GM18870 (cell line): ENCODE data around the gene OR10AG1.

ENCODE experiments used
- ATAC-seq: cut with Tn5 transposase; IDR thresholded peaks from one replicate; pipeline ENCODE4 v1.9.1; 2021; ENCODE audit warnings: moderate library complexity; ENCODE audit not compliant: unreplicated experiment

OR10AG1 gene

GRCh38 chr11:55969845-55970244, at the start of gene OR10AG1:
TSS of gene OR10AG1 (minus strand) at chr11:55969945. CDS start at chr11:55969907, 38 bp downstream.
- no peak for ATAC-seq

DNA sequence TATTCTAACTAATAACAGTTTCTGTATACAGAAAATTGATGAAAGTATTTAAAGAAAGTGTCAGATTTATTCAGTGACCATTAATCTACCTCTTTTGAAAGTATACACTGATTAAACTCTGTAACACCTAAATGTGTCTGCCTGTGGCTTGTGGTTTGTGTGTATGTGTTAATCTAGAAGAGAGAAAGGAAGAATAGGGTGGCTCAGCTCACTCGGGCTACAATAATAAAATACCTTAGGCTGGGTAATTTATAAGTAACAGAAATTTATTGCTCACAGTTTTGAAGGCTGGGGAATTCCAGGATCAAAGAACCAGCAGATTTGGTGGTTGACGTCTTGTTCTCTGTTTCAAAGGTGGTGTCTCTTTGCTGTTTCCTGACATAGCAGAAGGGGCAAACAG, 44.1 kb upstream of the OR10AG1 start:
- ATAC-seq = no peak

DNA sequence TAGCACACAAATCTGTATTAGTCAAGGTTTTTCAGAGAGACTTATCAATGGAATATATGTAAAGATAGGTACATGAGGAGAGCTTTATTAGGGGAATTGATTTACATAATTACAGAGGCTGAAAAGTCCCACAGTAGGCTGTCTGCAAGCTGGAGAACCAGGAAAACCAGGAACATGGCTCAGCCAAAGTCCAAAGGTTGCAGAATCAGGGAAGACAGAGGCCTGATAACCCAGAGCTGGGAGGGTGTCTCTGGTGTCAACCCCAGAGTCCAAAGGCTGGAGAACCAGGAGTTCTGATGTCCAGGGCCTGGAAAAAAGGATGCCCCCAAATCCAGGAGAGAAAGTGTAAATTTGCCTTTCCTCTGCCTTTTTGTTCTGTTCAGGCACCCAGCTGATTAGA, 41.0 kb upstream of the OR10AG1 start:
- ATAC-seq = no peak

DNA sequence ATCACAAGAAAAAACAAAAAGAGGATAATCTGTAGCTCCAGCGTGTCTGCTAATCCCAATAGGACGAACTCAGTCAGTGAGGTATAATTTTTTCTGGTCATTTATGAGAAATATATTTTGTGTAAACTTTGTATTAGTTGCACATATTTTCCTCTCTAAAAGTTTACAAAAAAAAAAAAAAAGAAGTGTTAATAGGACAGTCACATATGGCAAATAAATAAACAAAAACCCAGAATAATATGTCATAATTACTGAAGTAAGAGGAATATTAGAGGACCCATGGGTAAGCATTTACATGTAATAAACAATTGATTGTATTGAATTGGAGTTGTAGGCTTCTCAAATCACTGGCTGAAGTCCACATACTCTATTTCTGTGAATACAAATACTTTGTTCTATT, 24.8 kb upstream of the OR10AG1 start, which contains the start of gene OR5F1:
TSS of gene OR5F1 (minus strand) at position 101 of the 400 bp plus-strand sequence. CDS start at position 101, 0 bp downstream.
- ATAC-seq = no peak

- no peak for ATAC-seq
Measured at GRCh38 chr11:55970935-55971334, 1.2 kb upstream of the OR10AG1 start.

DNA sequence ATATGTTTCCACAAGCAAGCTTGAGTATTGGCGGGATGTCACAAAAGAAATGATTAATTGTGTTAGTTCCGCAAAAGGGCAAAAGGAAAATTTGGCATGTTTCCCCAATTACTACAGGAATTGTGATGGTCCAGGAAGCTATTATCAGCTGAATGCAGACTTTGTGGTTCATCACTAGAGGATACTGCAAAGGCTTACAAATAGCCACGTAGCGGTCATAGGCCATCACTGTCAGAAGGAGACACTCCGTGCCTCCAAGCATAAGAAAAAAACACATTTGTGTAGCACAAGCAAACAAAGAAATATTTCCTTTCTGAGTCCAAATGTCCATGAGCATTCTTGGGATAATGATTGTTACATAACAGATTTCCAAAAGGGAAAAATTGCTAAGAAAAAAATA, 1.8 kb downstream of the OR10AG1 start:
- no peak for ATAC-seq

DNA sequence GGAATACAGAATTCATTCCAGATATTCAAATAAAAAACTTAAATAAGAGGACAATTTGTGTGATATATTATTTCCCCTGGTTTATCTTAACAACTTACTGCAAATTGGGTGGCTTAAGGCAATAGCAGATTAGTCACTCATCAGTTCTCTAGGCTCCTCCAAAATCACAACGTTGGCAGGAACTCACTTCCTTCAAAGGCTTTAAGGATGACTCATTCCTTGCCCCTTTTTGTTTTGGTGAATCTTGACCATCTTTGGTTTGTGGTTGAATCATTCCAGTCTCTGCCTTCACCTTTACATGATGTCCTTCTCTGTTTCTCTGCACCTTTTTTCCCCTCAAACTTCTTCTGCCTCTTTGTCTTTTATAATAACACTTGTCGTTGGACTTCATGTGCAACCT, 3.4 kb downstream of the OR10AG1 start:
- no peak for ATAC-seq

- no peak for ATAC-seq
Measured at GRCh38 chr11:55956521-55956920, 13.2 kb downstream of the OR10AG1 start.

DNA sequence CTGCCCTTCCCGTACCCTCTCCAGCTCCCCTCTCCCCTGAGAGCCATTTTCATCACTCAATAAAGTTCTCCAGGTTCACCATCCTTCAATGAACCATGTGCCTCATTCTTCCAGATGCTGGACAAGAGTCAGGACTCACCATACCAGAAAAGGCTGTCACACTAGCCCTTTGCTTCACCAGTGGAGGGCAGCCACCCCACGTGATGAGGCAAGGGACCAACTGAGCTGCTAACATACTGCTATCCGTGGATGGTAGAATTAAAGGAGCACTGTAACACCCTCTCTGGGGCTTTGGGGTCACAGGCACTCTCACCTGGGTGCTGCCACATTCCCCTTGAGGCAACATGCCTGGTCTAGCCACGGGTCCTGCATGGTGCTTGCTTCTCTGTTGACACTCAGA, 20.4 kb downstream of the OR10AG1 start:
- no peak for ATAC-seq

DNA sequence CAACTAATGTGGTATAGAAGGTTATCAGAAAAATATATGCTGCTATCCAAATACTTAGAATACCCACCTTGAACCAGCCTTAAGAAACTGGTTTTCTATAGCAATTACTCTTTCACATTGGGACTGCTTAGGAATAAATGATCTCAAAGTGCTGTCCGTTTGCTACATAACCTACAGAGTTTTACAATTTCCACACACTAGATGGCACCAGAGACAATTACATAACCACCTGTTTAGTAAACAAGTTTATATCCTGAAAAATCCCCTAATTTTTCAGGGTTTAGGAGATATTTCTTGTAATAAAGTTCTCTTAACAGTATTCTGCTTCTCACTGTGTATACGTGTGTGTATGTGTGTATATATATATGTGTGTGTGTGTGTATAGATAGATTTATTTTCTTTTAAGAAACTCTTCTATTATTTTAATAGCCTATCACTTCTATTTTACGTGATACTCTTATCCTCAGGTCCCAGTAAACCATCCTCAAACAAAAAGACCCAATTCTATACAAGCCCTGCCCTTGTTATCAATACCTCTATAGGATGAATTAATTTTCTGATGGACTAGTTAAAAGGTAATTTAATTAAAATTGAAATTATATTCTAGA, 26.9 kb downstream of the OR10AG1 start:
- ATAC-seq = peak; percentile 54

DNA sequence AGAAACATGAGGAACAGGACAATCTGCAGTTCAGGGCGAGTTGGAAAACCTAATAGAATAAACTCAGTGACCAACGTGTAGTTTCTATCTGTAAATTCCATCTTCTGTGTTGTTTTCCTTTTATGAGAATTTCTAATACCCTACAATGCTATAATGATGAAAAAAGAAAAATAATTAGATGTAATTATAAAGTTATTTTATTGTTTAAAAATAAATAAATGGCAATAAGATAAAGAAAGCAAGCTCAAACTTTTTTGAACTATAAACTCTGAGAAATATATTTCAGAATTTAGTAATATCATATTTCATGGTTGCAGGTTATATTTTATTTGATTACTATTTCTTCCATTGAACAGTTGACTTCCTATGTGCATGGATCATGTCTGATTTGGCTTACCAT, 33.4 kb downstream of the OR10AG1 start, which contains the start of gene OR5I1:
TSS of gene OR5I1 (minus strand) at position 101 of the 400 bp plus-strand sequence. CDS start at position 101, 0 bp downstream.
- no peak for ATAC-seq

GRCh38 chr11:55920537-55920936, 49.2 kb downstream of the OR10AG1 start:
- ATAC-seq = no peak
